Measurements from ENCODE around the gene CLCN6.

The CLCN6 gene

DNA sequence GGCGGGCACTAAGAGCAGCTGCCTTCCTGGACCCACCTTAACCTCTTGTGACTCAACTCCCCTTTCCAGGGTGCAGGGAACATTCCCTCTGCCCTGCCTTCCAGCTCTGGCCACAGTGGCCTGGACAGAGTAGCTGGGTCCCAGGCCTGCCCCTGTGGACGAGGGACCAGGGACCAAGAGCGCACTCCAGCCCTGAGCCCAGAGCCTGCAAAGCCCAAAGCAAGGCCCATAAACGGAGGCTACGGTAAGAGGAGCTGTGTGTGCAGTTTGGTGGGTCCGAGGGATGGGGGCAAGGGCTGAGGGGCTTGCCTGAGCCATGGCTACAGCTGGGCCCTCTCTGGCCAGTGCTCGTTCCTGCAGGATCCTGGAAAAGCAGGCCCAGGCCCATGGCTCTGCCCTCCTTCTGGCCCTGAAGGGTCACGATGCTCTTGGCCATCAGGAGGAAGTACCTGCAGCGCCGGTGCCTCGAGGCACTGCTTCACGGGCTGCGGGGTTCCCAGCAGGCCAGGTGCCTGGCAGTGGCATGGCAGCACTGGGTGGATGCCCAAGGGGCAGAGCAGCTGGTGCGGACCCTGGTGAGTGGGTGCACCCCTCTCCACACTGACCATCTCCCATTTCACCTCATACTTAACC, 18.1 kb upstream of the CLCN6 start:
- H3K27ac ChIP-seq (ENCODE audit: insufficient read depth, low read depth, low read length, poor library complexity, severe bottlenecking): no peak overlapping the region
- H3K4me1 ChIP-seq (ENCODE audit: control insufficient read depth, insufficient read depth, low read length): peaks cover 28% of the 10 kb centered on the region
- H3K9me3 ChIP-seq (ENCODE audit: control insufficient read depth, low read length): no peaks in the 10 kb centered on the region
- WGBS, 2 experiments: 76 to 81% methylated on average over 14 of the region's 14 CpGs
- H3K27me3 ChIP-seq (ENCODE audit: control insufficient read depth, insufficient read depth, low read length, poor library complexity, severe bottlenecking): no peaks in the 10 kb centered on the region
- H3K36me3 ChIP-seq (ENCODE audit: control insufficient read depth, insufficient read depth, low read length): peaks cover 6% of the 10 kb centered on the region
- H3K4me3 ChIP-seq (ENCODE audit: insufficient read depth, low read depth, low read length): no peak overlapping the region

DNA sequence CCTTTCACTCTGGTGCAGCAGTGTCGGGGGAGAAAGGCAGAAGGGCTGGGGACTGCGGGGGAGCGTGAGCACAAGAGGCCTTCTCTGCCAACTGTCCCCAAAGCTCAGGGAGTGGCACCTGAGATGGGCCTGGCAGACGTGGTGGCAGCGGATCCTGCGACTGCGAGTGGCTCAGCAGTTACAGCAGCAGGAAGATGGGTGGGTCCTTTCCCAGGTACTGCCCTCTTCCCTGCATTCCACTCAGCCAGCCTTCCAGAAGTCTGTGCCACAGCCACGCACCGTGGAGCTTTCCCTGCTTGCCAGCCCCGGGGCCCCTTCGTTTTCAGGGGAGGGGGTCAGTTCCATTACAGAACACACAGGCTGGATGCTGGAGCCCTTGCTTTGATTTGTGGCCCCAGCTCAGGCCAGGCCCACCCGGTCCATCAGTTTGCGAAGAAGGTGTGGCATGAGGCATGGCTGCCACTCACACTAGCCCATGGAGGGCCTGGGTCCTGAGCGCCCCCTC, 17.4 kb upstream of the CLCN6 start:
- WGBS, 2 experiments: 95% methylated on average over 14 of the region's 14 CpGs
- Histone ChIP-seq H3K27me3 (ENCODE audit: control insufficient read depth, insufficient read depth, low read length, poor library complexity, severe bottlenecking) (no peaks in the 10 kb centered on the region), H3K27ac (ENCODE audit: insufficient read depth, low read depth, low read length, poor library complexity, severe bottlenecking) (no peak overlapping the region), H3K4me3 (ENCODE audit: insufficient read depth, low read depth, low read length) (no peak overlapping the region), H3K4me1 (ENCODE audit: control insufficient read depth, insufficient read depth, low read length) (peaks cover 28% of the 10 kb centered on the region), H3K9me3 (ENCODE audit: control insufficient read depth, low read length) (no peaks in the 10 kb centered on the region), H3K36me3 (ENCODE audit: control insufficient read depth, insufficient read depth, low read length) (peaks cover 6% of the 10 kb centered on the region)

- Histone ChIP-seq H3K27me3 (ENCODE audit: control insufficient read depth, insufficient read depth, low read length, poor library complexity, severe bottlenecking) (no peaks in the 10 kb centered on the region), H3K4me1 (ENCODE audit: control insufficient read depth, insufficient read depth, low read length) (peaks cover 27% of the 10 kb centered on the region), H3K9me3 (ENCODE audit: control insufficient read depth, low read length) (no peaks in the 10 kb centered on the region), H3K4me3 (ENCODE audit: insufficient read depth, low read depth, low read length) (no peak overlapping the region), H3K27ac (ENCODE audit: insufficient read depth, low read depth, low read length, poor library complexity, severe bottlenecking) (no peak overlapping the region), H3K36me3 (ENCODE audit: control insufficient read depth, insufficient read depth, low read length) (peaks cover 6% of the 10 kb centered on the region)
- 90% methylated on average over 13 of the region's 13 CpGs for WGBS, 2 experiments
These were observed 16.6 kb upstream of the CLCN6 start for GRCh38 chr1:11789126-11790067.

- Histone ChIP-seq H3K4me1 (ENCODE audit: control insufficient read depth, insufficient read depth, low read length) (peaks cover 22% of the 10 kb centered on the region), H3K36me3 (ENCODE audit: control insufficient read depth, insufficient read depth, low read length) (peaks cover 6% of the 10 kb centered on the region), H3K27me3 (ENCODE audit: control insufficient read depth, insufficient read depth, low read length, poor library complexity, severe bottlenecking) (no peaks in the 10 kb centered on the region), H3K9me3 (ENCODE audit: control insufficient read depth, low read length) (no peaks in the 10 kb centered on the region), H3K4me3 (ENCODE audit: insufficient read depth, low read depth, low read length) (no peak overlapping the region), H3K27ac (ENCODE audit: insufficient read depth, low read depth, low read length, poor library complexity, severe bottlenecking) (no peak overlapping the region)
- WGBS, 2 experiments: 95% methylated on average over 20 of the region's 20 CpGs
These were observed 15.7 kb upstream of the CLCN6 start for GRCh38 chr1:11790101-11790879.

- H3K36me3 ChIP-seq (ENCODE audit: control insufficient read depth, insufficient read depth, low read length): peaks cover 10% of the 10 kb centered on the region
- H3K4me3 ChIP-seq (ENCODE audit: insufficient read depth, low read depth, low read length): no peak overlapping the region
- 91 to 94% methylated on average over 19 of the region's 19 CpGs for WGBS, 2 experiments
- H3K4me1 ChIP-seq (ENCODE audit: control insufficient read depth, insufficient read depth, low read length): peaks cover 22% of the 10 kb centered on the region
- H3K27me3 ChIP-seq (ENCODE audit: control insufficient read depth, insufficient read depth, low read length, poor library complexity, severe bottlenecking): no peaks in the 10 kb centered on the region
- H3K9me3 ChIP-seq (ENCODE audit: control insufficient read depth, low read length): no peaks in the 10 kb centered on the region
- no peak overlapping the region for H3K27ac ChIP-seq (ENCODE audit: insufficient read depth, low read depth, low read length, poor library complexity, severe bottlenecking)
These were observed 14.9 kb upstream of the CLCN6 start for GRCh38 chr1:11790880-11791715.

GRCh38 chr1:11792106-11792505, 13.9 kb upstream of the CLCN6 start:
- Histone ChIP-seq H3K4me1 (ENCODE audit: control insufficient read depth, insufficient read depth, low read length) (peaks cover 15% of the 10 kb centered on the region), H3K27ac (ENCODE audit: insufficient read depth, low read depth, low read length, poor library complexity, severe bottlenecking) (no peak overlapping the region), H3K9me3 (ENCODE audit: control insufficient read depth, low read length) (no peaks in the 10 kb centered on the region), H3K4me3 (ENCODE audit: insufficient read depth, low read depth, low read length) (no peak overlapping the region), H3K36me3 (ENCODE audit: control insufficient read depth, insufficient read depth, low read length) (peaks cover 13% of the 10 kb centered on the region), H3K27me3 (ENCODE audit: control insufficient read depth, insufficient read depth, low read length, poor library complexity, severe bottlenecking) (no peaks in the 10 kb centered on the region)
- WGBS, 2 experiments: 96% methylated on average over 11 of the region's 11 CpGs

DNA sequence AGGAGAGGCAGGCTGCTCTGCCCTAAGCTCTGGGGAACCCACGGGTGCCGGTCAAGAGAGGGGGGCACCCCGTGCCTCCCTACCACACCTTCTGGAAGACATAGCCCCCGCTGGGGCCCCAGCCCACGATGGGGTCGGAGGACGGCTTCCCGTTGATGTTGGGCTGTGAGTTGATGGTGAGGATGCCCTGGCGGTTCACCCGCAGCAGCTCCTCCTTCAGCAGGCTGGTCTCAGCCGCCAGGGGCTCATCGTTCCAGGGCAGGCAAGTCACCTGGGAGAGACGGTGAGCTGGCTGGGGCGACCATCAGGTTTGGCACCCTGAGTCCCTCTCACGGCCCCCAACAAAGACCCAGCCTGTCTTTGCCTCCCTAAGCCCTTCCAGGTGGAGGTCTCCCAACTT, 12.2 kb upstream of the CLCN6 start:
- no peaks in the 10 kb centered on the region for H3K27me3 ChIP-seq (ENCODE audit: control insufficient read depth, insufficient read depth, low read length, poor library complexity, severe bottlenecking)
- 93 to 94% methylated on average over 15 of the region's 15 CpGs for WGBS, 2 experiments
- no peak overlapping the region for H3K27ac ChIP-seq (ENCODE audit: insufficient read depth, low read depth, low read length, poor library complexity, severe bottlenecking)
- H3K4me3 ChIP-seq (ENCODE audit: insufficient read depth, low read depth, low read length): no peak overlapping the region
- H3K36me3 ChIP-seq (ENCODE audit: control insufficient read depth, insufficient read depth, low read length): peaks cover 13% of the 10 kb centered on the region
- H3K4me1 ChIP-seq (ENCODE audit: control insufficient read depth, insufficient read depth, low read length): no peaks in the 10 kb centered on the region
- H3K9me3 ChIP-seq (ENCODE audit: control insufficient read depth, low read length): no peaks in the 10 kb centered on the region

- H3K27me3 ChIP-seq (ENCODE audit: control insufficient read depth, insufficient read depth, low read length, poor library complexity, severe bottlenecking): no peaks in the 10 kb centered on the region
- H3K4me3 ChIP-seq (ENCODE audit: insufficient read depth, low read depth, low read length): no peak overlapping the region
- no peaks in the 10 kb centered on the region for H3K4me1 ChIP-seq (ENCODE audit: control insufficient read depth, insufficient read depth, low read length)
- H3K27ac ChIP-seq (ENCODE audit: insufficient read depth, low read depth, low read length, poor library complexity, severe bottlenecking): no peak overlapping the region
- H3K9me3 ChIP-seq (ENCODE audit: control insufficient read depth, low read length): no peaks in the 10 kb centered on the region
- WGBS, 2 experiments: 94 to 96% methylated on average over 19 of the region's 19 CpGs
- H3K36me3 ChIP-seq (ENCODE audit: control insufficient read depth, insufficient read depth, low read length): peaks cover 13% of the 10 kb centered on the region
These were observed 11.3 kb upstream of the CLCN6 start for GRCh38 chr1:11794446-11795237.

Data from ectodermal cell (in vitro differentiated cells).